Fibroblast of lung (primary cell): ENCODE data around the gene PRKCH. TPM values are rescaled to one million over a fixed set of nuclear protein-coding genes. Genes with fewer than 3 reads are reported as not detected.

ENCODE experiments used
- DNase-seq, 2 donors: peaks; one replicate each; pipeline versions ENCODE4 v3.0.0 to v3.0.0-alpha.2; 2010; ENCODE audit warnings: low read depth in 2 of 2
- H2AFZ ChIP-seq: 2 replicates; pipeline ENCODE4 v1.5.1; 2012; ENCODE audit warnings: low read length, control low read depth, inconsistent platforms
- H3K27ac ChIP-seq: 2 replicates; pipeline ENCODE4 v1.5.1; 2011; ENCODE audit warnings: low read length, control low read depth; ENCODE audit not compliant: insufficient read depth
- H3K27me3 ChIP-seq: 2 replicates; pipeline ENCODE4 v1.5.1; 2011; ENCODE audit warnings: mild to moderate bottlenecking, low read length; ENCODE audit not compliant: control insufficient read depth, insufficient read depth
- H3K36me3 ChIP-seq: 2 replicates; pipeline ENCODE4 v1.5.1; 2011; ENCODE audit warnings: low read length; ENCODE audit not compliant: control insufficient read depth, insufficient read depth
- H3K4me1 ChIP-seq: 2 replicates; pipeline ENCODE4 v1.5.1; 2011; ENCODE audit warnings: low read length; ENCODE audit not compliant: control insufficient read depth, insufficient read depth; ENCODE audit errors: extremely low read depth
- H3K4me2 ChIP-seq: 2 replicates; pipeline ENCODE4 v1.5.1; 2011; ENCODE audit warnings: low read length, control low read depth; ENCODE audit not compliant: insufficient read depth; ENCODE audit errors: extremely low read depth
- H3K4me3 ChIP-seq, 4 experiments: fragments of 200-600 bp in 1 of 4; sonication (generic) in 1 of 4; replicated peaks in 1 of 4; 2 replicates each; pipeline ENCODE4 v1.5.1; 2011 to 2016; ENCODE audit warnings: low read length in 4 of 4, low read depth in 3 of 4, mild to moderate bottlenecking in 3 of 4, control low read depth in 2 of 4, inconsistent platforms in 1 of 4, mixed read lengths in 1 of 4; ENCODE audit not compliant: insufficient read depth in 1 of 4; ENCODE audit errors: control extremely low read depth in 1 of 4
- H3K79me2 ChIP-seq: 2 replicates; pipeline ENCODE4 v1.5.1; 2012; ENCODE audit warnings: mild to moderate bottlenecking, low read length, inconsistent platforms; ENCODE audit not compliant: control insufficient read depth, insufficient read depth
- H3K9ac ChIP-seq: 2 replicates; pipeline ENCODE4 v1.5.1; 2011; ENCODE audit warnings: mild to moderate bottlenecking, low read length, control low read depth; ENCODE audit not compliant: insufficient read depth
- H3K9me3 ChIP-seq: 2 replicates; pipeline ENCODE4 v1.5.1; 2012; ENCODE audit warnings: low read depth, low read length; ENCODE audit not compliant: control insufficient read depth, insufficient read depth
- H4K20me1 ChIP-seq: 2 replicates; pipeline ENCODE4 v1.5.1; 2011; ENCODE audit warnings: low read length; ENCODE audit not compliant: control insufficient read depth, insufficient read depth; ENCODE audit errors: extremely low read depth
- CTCF ChIP-seq, 2 donors: IDR thresholded peaks in 1 of 2; conservative IDR thresholded peaks in 1 of 2; 1 replicate in 1 of 2; 2 replicates in 1 of 2; pipeline ENCODE4 v1.5.1; 2011 to 2012; ENCODE audit warnings: low read length in 2 of 2, control low read depth in 1 of 2, inconsistent platforms in 1 of 2, low read depth in 1 of 2, mild to moderate bottlenecking in 1 of 2
- EZH2 ChIP-seq: IDR thresholded peaks from 2 replicates; pipeline ENCODE4 v1.5.1; 2012; ENCODE audit warnings: low read length, control low read depth, mild to moderate bottlenecking; ENCODE audit errors: missing control alignments
- polyA plus RNA-seq, 2 donors: library from polyadenylated mRNA; depleted of rRNA in 1 of 2; stranded (reverse) in 1 of 2; unstranded in 1 of 2; fragments of >200 nt; gene quantifications; 2 replicates each; pipeline ENCODE4 v1.2.1, GENCODE V29; 2011 to 2012; ENCODE audit warnings: missing spikeins in 1 of 2
- total RNA-seq: library from RNA; depleted of rRNA; stranded (reverse); fragments of >200 nt; gene quantifications from 2 replicates; pipeline ENCODE4 v1.2.1, GENCODE V29; 2014

PRKCH gene
- total and polyA plus RNA-seq, 2 donors (not counting 1 experiment from before 2014, with no cell fraction given) = 2.9 to 5.4 TPM

GRCh38 chr14:61459229-61459628, 137.8 kb downstream of the PRKCH start:
- no peak for DNase-seq
- Histone ChIP-seq H3K4me3 (no peak overlapping the region), H3K4me2 (no peak overlapping the region), H3K27me3 (peaks cover 3% of the 10 kb centered on the region), H3K9me3 (no peaks in the 10 kb centered on the region), H3K79me2 (no peaks in the 10 kb centered on the region), H4K20me1 (no peaks in the 10 kb centered on the region), H3K9ac (no peak overlapping the region), H2AFZ (no peak overlapping the region), H3K4me1 (peaks cover 8% of the 10 kb centered on the region), H3K36me3 (no peaks in the 10 kb centered on the region), H3K27ac (no peak overlapping the region)
- TF ChIP-seq EZH2 (no peak), CTCF (conservative IDR thresholded peaks at IDR 0.05 in 1 of 2, IDR thresholded peaks at IDR 0.05 in 1 of 2; ENCODE audit: low read depth in 1 of 2, low read length in 2 of 2) (no peak)

- Histone ChIP-seq H3K36me3 (no peaks in the 10 kb centered on the region), H2AFZ (no peak overlapping the region), H4K20me1 (no peaks in the 10 kb centered on the region), H3K4me3 (no peak overlapping the region), H3K27ac (no peak overlapping the region), H3K9ac (no peak overlapping the region), H3K27me3 (no peaks in the 10 kb centered on the region), H3K4me2 (no peak overlapping the region), H3K79me2 (no peaks in the 10 kb centered on the region), H3K9me3 (no peaks in the 10 kb centered on the region), H3K4me1 (peaks cover 8% of the 10 kb centered on the region)
- TF ChIP-seq CTCF (conservative IDR thresholded peaks at IDR 0.05 in 1 of 2, IDR thresholded peaks at IDR 0.05 in 1 of 2; ENCODE audit: low read depth in 1 of 2, low read length in 2 of 2) (no peak), EZH2 (no peak)
- DNase-seq = no peak
These were observed 138.7 kb downstream of the PRKCH start for GRCh38 chr14:61460063-61460462.

- Histone ChIP-seq H3K27ac (no peak overlapping the region), H3K36me3 (no peaks in the 10 kb centered on the region), H3K4me3 (no peak overlapping the region), H2AFZ (no peak overlapping the region), H3K9me3 (no peaks in the 10 kb centered on the region), H3K27me3 (no peaks in the 10 kb centered on the region), H4K20me1 (no peaks in the 10 kb centered on the region), H3K4me2 (no peak overlapping the region), H3K79me2 (no peaks in the 10 kb centered on the region), H3K9ac (no peak overlapping the region), H3K4me1 (peaks cover 10% of the 10 kb centered on the region)
- DNase-seq = no peak
- TF ChIP-seq CTCF (conservative IDR thresholded peaks at IDR 0.05 in 1 of 2, IDR thresholded peaks at IDR 0.05 in 1 of 2; ENCODE audit: low read depth in 1 of 2, low read length in 2 of 2) (no peak), EZH2 (no peak)
These were observed 139.6 kb downstream of the PRKCH start for GRCh38 chr14:61460718-61461611.
